ENCODE measurements around the gene PLPPR1.
"Not testable (repeated sequence)": the region's sequence is repeated elsewhere in the genome, so short reads cannot be mapped to it uniquely, and the experiment has no call there.

The PLPPR1 gene

DNA sequence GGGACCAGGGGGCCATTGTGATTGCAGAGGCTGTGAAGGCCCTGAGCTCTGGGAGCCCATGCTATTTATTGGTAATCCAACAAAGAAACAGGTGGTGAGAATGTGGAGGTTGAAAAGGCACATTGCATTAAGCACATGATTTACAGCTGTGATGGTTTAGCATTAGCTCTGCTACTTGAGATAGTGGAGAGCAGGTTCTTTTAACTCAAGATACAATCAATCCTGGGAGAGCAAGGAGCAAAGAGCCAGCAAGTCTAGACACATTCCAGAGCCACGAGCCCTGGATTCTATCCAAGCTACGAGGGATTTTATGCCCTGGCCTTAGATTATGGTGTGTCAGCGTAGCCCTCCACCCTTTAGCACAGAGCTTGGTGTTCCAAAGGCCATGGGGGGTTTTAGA, 98.8 kb downstream of the PLPPR1 start:
- DNase-seq: not testable (repeated sequence)

DNA sequence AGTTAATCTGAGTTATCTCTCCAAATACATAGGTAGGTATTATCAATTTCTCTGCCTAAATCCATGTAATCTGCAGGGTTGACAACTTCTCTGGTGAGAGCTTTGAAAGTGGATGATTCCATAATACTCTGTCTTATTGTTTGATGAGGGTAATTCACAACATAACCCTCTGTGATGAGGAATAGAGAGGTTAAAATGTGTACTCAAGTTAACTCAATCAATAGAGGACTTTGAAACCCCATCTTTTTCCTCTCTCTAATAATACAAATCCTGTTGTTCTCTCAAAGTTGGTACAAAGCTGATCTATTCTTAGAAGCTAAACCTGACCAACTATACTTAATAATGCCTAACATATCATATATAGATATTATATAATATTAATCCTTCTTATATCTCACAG, 100.1 kb downstream of the PLPPR1 start:
- no peak for DNase-seq

DNA sequence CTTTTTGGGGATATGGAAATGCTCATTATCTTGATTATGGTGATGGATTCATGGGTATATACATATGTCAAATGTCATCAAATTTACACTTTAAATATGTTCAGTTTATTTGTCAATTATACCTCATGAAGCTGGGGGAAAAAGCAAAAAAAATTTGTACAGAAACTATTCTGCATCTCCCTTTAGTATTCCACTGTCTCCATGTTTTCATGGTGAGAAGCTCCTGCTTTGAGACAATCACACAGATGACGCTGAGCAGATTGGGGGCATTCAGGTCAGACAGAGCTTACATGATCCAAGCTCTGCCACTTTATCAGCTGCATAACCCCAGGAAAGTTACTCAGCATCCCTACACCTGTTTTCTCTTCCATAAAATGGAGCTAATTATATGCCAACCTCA, 101.5 kb downstream of the PLPPR1 start:
- DNase-seq: no peak

DNA sequence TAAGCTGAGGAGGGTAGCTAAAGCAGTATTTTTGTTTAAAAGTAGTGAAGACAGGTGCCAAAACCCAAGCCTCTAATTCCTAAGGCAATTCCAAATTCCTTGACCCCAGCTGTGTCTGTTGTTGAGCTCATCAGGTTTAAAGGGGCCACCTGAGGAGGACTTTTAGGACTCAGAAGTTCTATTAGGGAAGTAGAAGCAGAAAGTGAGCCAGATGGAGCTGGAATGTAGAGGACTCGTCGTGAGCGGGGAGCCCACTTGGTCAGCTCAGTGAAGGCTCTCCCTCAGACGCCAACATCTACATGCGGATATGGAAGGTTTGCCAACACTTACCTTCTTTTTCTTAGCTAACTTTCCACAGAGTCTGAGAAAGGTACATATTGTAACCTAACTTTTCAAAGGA, 102.8 kb downstream of the PLPPR1 start:
- no peak for DNase-seq

DNA sequence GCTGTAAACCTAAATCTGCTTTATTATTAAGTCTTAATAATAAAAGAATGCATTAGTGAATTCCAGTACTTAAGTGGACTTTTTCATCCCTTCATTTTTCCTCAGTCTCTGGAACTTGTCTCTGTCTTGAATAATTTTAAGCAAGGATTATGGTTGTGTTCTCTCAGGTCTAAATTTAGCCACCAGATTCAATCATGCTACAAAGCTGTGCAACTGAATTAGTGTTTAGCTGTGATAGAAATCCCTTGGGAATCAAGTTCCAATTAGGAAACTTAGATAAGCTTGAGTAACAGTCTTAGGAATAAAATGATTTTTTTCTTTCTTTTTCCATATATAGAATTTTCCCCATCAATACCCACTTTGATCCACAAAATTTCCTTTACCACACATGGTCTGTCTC, 104.3 kb downstream of the PLPPR1 start:
- DNase-seq: no peak

DNA sequence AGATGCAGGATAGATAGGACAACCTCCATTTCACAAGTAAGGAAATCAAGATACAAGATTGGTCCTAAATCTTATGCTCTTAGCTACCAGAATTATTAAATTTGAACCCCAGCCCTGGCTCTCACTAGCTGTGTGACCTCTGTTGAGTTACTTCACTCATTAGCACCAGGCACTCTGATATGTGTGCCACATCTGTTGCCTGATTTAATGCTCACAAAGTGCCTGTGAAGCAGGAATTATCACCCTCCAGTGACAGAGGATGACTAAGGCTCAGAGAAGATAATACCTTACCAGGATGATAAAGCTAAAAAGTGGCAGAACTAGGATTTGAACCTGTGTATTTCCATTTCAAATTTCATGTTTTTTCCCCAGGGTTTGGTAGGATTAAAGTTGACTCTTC, 110.0 kb downstream of the PLPPR1 start:
- DNase-seq: no peak

DNA sequence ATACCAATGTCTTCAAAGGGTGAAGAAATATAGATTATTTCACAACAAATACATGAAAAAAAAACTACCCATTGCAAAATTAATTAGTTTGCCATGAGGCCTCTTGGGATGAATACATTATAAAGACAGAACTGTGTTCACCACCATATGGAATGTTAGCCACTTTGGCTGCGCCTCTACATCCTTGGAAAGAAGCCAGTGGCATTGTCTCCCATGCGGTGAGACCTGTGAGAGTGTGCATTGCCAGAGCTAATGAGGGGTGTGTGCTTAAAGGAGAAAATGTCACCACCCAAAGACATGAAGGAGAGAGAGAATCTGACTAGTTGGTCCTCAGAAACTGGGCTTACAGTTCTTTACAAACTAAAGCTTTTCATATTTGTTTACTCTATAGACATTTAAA, 110.6 kb downstream of the PLPPR1 start:
- DNase-seq: no peak

DNA sequence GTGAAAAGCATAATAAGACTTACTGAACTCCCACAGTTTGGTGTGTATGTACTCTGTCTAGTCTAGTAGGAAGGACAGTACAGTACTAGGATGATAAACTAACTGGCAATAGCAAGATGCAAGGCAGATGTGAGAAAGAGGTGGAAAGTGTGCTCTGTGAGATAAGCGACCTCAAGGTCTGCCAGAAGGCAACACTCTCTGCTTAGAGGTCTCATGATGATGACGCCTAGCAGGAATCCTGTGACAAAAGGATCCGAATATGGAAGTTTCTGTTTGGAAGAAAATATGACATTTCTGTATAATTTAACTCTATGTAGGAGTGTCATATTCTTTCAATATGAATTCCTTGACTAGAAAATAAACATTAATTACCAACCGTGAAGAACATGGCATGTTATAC, 112.2 kb downstream of the PLPPR1 start:
- no peak for DNase-seq

DNA sequence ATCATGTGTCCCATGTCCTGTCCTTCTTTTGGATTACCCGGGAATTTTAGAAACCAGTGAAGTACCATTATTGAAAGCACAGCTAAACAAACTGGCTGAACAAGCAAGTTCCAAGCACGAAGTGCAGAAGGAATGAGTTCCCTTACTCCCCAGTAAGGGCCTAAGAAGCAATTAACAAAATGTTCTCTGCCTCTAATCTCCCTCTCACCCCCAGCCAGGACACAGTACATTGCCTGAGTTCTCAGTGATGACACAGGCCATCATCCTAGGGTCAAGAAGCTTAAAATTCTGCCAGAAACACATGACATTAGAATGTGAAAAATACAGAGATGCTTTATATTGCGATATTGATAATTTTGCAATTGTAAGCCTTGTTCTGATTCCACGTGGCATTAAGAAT, 118.0 kb downstream of the PLPPR1 start:
- DNase-seq: no peak

DNA sequence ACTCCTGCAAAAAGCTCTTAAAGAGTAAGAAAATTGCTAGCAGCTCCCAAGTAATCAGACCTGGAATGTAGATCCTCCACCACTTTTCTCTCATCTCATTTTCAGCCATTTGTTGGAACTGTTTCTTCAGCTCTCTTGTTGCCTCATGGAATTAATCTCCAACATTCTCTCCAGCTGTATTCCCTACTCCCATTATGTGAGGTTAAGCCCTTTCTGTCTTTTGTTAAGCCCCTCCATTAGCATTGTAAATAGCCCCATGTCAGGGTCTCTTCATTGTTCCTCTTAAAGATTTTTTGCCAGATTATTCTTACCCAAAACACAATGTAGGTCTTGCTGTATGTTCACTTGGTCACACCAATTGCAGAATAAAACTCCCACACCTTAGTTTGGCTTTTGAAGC, 119.8 kb downstream of the PLPPR1 start:
- DNase-seq: no peak

DNA sequence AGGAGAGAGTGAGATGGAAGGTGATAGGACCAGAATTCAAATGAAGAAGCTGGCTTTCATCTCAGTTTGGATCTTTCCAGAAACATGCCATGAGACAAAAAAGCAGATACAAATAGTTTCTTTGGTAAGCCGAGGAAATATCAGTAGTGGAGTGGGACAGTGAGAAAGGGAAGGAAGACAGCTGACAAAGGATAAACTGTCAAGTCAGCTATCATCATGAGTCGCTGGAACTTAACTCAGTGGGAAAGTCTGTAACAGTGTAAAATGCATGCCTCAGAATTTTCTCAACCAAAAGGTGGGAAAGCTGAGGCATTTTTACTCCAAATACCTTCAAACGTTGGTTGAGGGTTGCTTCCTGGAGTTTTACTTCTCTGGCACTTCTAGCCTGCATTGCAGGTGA, 129.8 kb downstream of the PLPPR1 start:
- no peak for DNase-seq

DNA sequence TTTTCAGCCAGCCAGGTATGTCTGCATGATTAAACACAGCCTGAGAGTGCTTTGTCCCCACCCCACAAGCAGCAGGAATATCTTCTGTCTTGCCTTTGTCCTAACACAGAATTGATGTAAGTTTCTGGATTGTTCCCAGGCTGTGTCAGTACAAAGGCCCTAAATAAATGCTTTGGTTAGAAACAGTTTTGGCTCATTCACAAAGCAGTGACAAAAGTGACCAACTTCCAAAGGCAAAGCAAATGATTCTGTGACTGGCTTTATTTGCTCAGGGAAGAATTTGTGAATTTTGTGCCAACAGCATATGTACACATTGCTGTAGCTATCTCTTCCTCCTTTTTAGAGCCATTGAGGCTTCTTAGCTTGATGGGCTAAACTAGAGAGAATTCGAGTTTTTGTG, 133.7 kb downstream of the PLPPR1 start:
- DNase-seq: no peak

DNA sequence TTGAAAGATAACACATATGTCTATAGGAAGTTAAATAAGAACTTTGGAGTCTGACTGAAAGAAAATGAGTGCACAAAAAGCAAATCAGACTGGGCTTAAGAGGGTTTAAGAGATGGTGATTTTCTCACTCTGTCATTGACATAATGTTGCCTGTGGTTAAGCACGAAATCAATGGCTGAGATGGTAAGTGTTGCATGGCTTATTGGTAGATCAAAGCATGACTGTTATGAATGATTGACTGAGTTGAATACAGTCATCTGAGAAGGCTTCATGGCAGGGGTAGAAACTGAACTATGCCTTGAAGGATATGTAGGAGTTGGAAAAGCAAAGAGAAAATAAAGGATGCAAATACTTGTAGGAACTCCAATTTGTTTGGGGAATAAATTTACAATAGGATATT, 136.6 kb downstream of the PLPPR1 start:
- no peak for DNase-seq

DNA sequence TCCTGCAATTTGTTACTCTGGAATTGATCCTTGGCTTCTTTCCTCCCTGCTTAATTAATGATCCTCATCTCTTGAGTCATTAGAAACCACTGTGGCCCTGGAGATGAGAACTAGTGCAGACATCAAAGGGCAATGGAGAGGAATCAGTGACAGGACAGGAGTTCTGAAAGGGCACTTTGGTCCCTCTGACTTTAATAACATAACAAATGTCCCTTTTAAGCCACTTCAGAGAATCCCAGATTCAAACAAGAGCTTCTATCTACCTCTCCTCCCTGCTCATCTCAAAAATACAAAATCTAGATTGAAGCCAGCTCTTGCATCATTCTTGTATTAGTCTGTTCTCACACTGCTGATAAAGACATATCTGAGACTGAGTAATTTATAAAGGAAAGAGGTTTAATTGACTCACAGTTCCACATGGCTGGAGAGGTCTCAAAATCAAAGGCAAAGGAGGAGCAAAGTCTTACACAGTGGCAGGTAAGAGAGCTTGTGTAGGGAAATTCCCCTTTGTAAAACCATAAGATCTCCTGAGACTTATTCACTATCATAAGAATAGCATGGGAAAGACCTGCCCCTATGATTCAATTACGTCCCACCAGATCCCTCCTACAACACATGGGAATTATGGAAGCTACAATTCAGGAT, 139.1 kb downstream of the PLPPR1 start:
- DNase-seq: no peak

DNA sequence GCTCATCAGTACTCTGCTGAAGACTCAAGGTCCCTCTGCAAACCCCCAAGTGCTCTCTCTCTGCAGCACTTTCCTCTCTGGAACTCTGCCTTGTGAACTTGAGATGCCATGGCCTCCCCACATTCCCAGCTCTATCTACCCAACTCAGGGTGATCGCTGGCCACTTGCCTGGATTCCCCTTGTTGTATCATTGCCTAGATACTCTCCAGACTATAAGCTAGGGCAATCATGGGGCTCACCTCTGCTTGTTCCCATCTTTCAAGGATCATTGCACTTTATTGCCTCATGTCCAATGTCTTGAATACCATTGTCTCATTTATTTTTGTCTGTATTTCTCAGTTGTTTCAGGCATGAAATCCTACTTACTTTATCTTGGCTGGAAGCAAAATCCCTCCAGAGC, 144.1 kb downstream of the PLPPR1 start:
- DNase-seq: no peak

DNA sequence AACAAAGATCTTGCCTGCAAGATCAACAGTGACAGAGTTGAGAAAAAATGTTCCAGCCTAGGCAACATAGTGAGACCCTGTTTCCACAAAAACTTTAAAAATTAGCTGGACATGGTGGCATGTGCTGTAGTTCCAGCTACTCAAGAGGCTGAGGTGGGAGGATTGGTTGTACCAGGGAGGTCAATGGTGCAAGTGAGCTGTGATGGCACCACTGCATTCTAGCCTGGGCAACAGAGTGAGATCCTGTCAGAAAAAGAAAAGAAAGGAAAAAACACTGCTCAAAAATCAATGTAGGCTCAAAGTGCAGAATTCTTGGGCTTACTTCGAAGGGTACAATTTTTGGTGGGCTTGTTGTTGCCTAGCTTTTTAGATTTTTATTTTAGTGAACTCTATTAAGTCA, 145.4 kb downstream of the PLPPR1 start:
- DNase-seq: no peak

DNA sequence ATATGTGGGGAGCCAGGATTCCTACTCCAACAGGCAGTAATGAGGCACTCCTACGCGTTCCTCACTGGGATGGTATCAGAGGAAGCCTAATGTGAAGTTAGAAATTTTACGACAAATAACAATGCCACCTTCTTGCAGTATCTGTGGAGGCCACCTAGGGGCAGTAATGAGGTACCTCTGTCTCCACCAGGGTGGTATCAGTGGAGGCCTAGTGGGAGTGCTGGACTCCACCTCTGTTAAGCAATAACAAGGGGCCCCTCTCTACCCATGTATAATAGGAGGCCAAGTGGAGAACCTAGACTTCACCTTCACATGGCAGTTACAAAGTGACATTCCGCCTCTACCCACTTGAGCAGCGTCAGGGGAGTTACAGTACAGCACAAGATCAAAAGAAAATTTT, 147.9 kb downstream of the PLPPR1 start:
- no peak for DNase-seq

DNA sequence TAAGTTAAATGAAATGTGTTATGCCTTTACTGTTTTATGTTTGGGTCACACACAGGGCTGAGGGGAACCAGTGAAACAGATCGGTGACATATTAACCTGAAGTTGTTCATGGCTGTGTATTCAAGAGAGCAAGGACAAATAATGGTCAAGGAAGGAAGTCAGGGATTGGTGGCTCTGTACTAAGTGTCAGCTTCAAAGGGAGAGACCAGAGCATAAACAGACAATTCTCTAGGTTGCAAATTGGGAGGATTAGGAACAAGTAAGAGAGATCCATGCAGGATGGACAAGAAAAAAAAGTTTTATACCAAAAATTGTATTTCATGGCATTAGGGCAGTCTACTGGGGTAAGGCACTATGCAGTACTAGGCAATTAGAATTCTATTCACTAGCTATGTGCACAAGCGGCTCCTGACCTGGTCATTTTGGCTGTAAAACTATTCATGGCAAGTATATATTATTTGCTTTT, 156.3 kb downstream of the PLPPR1 start:
- no peak for DNase-seq

DNA sequence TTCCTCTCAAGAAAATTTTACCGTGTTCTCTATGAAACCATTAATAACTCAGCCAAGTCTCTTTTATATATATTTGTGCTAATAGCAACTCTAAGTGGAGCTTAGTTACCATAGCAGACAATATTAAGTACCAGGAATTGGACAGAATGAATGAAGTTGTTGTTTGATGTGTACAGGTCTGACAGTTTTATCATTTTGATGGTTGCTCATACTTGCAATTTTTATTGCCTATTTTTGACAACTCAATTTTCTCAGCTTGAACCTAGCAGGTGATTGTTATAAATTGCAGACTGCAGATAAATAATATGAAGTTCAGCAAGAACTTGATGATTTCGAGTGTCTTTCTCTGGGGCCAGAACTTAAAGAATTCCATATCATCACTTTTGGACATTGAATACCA, 163.2 kb downstream of the PLPPR1 start:
- no peak for DNase-seq

DNA sequence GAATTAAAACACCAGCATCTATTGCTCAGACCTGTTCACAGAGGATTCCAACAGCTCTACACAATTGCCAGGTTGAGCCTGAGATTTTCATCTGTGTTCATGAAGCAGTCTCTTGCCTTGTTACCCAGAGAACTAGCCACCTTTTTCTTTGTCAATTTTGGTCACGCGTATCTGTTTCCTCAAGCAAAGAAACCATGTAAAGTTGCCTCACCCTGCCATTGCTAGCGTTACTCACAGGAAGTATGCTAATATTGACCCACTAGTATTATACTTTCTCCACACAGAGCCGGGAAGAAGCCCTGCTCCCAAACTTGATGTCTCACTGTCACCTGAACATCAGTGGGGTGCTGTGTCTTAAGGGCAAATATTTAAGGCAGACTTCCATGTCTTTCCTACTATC, 168.5 kb downstream of the PLPPR1 start:
- no peak for DNase-seq

DNA sequence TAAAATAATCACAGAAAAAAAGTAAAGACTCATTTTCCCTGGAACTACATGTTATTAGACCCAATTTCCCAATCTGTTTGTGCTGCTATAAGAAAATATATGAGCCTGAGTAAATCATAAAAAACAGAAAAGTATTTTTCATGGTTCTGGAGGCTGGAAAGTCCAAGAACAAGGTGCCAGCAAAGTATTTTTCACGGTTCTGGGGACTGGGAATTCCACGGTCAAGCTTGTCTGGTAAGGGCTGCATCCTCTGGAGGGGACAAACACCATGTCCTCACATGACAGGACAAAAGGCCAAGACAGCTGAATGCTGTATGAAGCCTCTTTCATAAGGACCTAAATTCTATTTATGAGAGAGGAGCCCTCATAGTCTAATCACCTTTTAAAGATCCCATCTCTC, 172.3 kb downstream of the PLPPR1 start:
- no peak for DNase-seq

DNA sequence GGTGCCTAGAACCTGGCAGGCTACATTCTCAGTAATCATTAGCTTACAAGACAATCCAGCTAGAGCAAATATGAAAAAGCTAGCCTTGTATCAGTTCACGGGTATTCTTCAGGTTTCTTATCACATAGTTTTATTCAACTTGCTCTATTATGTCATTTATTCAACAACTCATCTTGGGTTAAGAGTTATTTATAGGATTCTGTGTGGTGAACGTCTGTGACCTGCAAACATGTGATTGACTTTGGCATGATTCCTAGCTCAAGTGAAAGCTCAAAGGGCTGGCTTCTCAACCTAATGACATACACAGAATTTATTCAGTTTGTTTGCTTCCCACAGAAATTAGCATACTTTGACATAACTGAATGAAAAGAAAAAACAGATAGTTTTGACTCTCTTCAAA, 173.1 kb downstream of the PLPPR1 start:
- no peak for DNase-seq

DNA sequence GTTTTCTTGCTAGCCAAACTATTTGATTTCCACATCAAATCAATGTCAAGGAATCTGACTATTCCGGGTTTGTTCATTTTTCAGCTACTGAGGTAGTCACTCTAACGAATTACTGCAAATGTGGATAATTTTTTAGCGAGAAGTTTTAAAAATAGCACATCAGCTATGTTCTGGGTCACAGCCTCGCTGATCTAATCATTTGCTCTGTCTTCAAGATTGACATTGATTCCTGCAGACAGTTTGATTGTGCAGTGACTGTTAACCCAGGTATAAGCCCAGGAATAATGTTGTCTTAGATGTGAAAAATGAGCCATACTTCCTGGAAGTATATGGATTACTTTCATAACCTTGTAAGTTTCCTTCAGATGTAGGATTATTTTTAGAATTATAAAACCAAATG, 181.1 kb downstream of the PLPPR1 start:
- no peak for DNase-seq

DNA sequence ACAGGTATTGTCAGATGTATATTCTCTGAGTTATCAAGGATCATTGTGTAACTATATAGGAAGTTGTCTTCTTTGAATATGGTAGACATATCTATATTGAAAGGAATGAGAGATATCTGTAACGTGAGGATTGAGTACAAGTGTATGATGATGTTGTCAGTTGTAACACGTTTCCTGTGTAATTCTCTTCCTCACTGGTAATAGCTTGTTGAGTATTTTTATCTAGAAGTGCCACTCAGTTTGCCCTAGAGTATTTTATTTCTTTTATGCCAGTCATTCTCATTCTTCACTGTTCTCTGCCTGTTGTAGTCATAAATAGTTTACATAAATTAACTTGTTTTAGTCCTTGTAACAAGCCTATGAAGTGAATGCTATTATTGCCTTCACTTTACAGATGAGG, 184.1 kb downstream of the PLPPR1 start:
- DNase-seq: no peak

DNA sequence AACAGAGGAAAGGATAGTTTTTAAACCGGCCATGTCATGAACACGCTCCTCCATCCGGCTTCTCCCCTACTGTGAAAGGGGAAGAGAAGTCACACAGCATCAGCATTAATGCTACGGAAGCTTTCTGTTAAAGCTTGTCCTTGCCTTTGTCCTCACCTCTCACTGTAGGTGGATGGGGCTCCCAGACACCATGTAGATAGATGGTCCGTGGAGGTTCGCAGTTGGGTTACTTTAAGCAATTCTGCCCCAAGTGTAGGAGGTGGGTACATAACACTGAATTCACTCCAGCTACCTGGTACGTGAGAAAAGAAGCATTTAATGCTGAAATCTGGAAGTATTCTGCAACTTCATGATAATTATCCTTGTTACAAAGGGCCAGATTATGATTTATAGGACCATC, 190.5 kb downstream of the PLPPR1 start:
- no peak for DNase-seq

DNA sequence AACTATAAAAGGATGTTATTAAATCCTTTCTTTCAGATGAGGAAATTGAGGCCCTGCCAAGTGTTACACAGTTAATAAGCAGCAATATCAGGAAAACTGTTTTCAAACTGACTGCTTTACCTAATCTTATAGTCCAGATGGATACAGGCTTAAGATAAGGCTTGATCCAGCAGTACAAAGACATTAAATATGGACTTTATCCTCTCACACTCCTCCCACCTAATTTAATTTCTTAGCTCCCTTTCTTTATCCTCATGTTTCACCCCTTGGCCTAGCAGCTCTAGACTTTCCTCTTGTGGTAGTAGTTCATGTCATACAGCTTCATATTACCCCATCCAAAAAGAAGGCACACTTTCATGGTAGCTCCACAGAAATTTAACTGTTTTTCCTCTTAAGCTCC, 191.8 kb downstream of the PLPPR1 start:
- no peak for DNase-seq
